ENCODE data around the gene LRFN3. TPM values are rescaled to one million over a fixed set of nuclear protein-coding genes. Genes with fewer than 3 reads are reported as not detected.

The LRFN3 gene
- total RNA-seq, 1 experiment from 2014 or later, result 20.6 TPM

DNA sequence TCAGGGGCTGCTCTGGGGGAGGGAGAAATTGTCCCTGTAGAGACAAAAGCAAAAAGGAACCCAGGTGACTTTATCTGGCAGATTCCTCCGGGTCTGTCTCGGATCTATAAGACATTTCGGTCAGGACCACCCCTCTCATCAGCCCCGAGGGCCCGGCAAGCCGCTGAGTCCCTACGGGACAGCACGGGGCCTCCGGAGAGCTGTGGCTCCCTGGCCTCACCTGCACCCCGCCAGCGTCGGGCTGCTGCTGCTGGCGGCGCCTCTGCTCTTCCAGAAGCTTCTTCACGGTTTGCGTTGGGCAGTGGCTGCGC, 37.7 kb upstream of the LRFN3 start (continued):
- TF ChIP-seq, protein P1, sequence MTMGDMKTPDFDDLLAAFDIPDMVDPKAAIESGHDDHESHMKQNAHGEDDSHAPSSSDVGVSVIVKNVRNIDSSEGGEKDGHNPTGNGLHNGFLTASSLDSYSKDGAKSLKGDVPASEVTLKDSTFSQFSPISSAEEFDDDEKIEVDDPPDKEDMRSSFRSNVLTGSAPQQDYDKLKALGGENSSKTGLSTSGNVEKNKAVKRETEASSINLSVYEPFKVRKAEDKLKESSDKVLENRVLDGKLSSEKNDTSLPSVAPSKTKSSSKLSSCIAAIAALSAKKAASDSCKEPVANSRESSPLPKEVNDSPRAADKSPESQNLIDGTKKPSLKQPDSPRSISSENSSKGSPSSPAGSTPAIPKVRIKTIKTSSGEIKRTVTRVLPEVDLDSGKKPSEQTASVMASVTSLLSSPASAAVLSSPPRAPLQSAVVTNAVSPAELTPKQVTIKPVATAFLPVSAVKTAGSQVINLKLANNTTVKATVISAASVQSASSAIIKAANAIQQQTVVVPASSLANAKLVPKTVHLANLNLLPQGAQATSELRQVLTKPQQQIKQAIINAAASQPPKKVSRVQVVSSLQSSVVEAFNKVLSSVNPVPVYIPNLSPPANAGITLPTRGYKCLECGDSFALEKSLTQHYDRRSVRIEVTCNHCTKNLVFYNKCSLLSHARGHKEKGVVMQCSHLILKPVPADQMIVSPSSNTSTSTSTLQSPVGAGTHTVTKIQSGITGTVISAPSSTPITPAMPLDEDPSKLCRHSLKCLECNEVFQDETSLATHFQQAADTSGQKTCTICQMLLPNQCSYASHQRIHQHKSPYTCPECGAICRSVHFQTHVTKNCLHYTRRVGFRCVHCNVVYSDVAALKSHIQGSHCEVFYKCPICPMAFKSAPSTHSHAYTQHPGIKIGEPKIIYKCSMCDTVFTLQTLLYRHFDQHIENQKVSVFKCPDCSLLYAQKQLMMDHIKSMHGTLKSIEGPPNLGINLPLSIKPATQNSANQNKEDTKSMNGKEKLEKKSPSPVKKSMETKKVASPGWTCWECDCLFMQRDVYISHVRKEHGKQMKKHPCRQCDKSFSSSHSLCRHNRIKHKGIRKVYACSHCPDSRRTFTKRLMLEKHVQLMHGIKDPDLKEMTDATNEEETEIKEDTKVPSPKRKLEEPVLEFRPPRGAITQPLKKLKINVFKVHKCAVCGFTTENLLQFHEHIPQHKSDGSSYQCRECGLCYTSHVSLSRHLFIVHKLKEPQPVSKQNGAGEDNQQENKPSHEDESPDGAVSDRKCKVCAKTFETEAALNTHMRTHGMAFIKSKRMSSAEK (CRISPR knock-in tag; IDR thresholded peaks at IDR 0.05; ENCODE audit: borderline replicate concordance), result no peak
- TF ChIP-seq, protein P2, sequence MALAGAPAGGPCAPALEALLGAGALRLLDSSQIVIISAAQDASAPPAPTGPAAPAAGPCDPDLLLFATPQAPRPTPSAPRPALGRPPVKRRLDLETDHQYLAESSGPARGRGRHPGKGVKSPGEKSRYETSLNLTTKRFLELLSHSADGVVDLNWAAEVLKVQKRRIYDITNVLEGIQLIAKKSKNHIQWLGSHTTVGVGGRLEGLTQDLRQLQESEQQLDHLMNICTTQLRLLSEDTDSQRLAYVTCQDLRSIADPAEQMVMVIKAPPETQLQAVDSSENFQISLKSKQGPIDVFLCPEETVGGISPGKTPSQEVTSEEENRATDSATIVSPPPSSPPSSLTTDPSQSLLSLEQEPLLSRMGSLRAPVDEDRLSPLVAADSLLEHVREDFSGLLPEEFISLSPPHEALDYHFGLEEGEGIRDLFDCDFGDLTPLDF (CRISPR knock-in tag; IDR thresholded peaks at IDR 0.05), result no peak
- TF ChIP-seq, protein P3, sequence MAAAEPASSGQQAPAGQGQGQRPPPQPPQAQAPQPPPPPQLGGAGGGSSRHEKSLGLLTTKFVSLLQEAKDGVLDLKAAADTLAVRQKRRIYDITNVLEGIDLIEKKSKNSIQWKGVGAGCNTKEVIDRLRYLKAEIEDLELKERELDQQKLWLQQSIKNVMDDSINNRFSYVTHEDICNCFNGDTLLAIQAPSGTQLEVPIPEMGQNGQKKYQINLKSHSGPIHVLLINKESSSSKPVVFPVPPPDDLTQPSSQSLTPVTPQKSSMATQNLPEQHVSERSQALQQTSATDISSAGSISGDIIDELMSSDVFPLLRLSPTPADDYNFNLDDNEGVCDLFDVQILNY (CRISPR knock-in tag; IDR thresholded peaks at IDR 0.05), result no peak
- TF ChIP-seq PRRX2 (CRISPR knock-in tag; IDR thresholded peaks at IDR 0.05), result no peak
- TF ChIP-seq, protein P4, sequence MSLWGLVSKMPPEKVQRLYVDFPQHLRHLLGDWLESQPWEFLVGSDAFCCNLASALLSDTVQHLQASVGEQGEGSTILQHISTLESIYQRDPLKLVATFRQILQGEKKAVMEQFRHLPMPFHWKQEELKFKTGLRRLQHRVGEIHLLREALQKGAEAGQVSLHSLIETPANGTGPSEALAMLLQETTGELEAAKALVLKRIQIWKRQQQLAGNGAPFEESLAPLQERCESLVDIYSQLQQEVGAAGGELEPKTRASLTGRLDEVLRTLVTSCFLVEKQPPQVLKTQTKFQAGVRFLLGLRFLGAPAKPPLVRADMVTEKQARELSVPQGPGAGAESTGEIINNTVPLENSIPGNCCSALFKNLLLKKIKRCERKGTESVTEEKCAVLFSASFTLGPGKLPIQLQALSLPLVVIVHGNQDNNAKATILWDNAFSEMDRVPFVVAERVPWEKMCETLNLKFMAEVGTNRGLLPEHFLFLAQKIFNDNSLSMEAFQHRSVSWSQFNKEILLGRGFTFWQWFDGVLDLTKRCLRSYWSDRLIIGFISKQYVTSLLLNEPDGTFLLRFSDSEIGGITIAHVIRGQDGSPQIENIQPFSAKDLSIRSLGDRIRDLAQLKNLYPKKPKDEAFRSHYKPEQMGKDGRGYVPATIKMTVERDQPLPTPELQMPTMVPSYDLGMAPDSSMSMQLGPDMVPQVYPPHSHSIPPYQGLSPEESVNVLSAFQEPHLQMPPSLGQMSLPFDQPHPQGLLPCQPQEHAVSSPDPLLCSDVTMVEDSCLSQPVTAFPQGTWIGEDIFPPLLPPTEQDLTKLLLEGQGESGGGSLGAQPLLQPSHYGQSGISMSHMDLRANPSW (CRISPR knock-in tag; conservative IDR thresholded peaks at IDR 0.05; ENCODE audit: low read depth), result no peak
- no peak for TF ChIP-seq ESRRA (CRISPR knock-in tag; IDR thresholded peaks at IDR 0.05; ENCODE audit: borderline replicate concordance)
- no peak for TF ChIP-seq JUN (CRISPR knock-in tag; IDR thresholded peaks at IDR 0.05)

DNA sequence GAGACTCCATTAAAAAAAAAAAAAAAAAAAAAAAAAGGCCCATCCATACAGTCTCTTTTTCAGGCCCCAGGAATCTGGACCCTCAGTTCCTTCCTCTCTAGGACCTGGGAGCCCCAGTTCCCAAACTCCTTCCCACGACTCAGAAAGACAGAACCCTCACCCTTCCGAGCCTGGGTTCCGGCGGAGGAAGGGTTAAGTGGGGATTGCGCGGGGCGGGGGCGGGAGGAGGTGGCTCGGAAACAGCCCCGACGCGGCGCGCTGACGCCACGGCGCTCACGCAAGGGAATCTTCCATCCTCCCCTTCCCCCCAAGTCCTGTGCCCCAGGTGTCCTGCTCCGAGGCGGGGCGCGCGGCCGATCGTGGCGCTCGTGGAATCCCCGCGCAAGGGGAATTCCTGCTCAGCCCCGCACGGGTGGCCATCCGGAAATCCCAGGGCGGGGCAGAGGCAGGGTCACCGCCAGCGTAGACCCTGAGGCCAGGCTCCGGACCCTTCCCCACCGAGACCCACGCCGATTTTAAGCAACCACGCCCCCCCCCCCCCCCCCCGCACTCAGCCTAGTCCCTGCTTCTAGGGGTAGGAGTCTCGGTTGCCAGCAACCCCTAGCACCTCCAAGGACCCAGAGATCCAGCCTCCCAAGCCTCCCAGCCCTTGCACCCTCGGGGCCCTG, 36.5 kb upstream of the LRFN3 start:
- peaks cover 19% of the 10 kb centered on the region for H3K36me3 Mint-ChIP-seq
- ChIA-PET CTCF (interaction anchor here (1.3 kb wide), 1 partner anchor 77 kb away, joined by 3 read pairs; no protein-coding TSS in a partner anchor), POLR2A (interaction anchor here (0.6 kb wide), 1 partner anchor 31 kb away, joined by 5 read pairs; no protein-coding TSS in a partner anchor)
- H3K27ac Mint-ChIP-seq, result peak overlapping the region; percentile 80; the same call in 1 of the 2 replicates
- H3K9me3 Mint-ChIP-seq, result no peaks in the 10 kb centered on the region
- ATAC-seq (peak; percentile 6), DNase-seq (ENCODE audit: low spot score) (peak; percentile 60)
- H3K27me3 Mint-ChIP-seq (ENCODE audit: low read depth), result peaks cover 18% of the 10 kb centered on the region
- H3K4me1 Mint-ChIP-seq, result peaks cover 18% of the 10 kb centered on the region
- peak overlapping the region; percentile 93 for H3K4me3 Mint-ChIP-seq
- TF ChIP-seq IRF2 (CRISPR knock-in tag; IDR thresholded peaks at IDR 0.05; ENCODE audit: borderline replicate concordance, low read depth), result no peak
- no peak for TF ChIP-seq ELF4 (CRISPR knock-in tag; IDR thresholded peaks at IDR 0.05; ENCODE audit: low read depth)
- TF ChIP-seq, protein P5, sequence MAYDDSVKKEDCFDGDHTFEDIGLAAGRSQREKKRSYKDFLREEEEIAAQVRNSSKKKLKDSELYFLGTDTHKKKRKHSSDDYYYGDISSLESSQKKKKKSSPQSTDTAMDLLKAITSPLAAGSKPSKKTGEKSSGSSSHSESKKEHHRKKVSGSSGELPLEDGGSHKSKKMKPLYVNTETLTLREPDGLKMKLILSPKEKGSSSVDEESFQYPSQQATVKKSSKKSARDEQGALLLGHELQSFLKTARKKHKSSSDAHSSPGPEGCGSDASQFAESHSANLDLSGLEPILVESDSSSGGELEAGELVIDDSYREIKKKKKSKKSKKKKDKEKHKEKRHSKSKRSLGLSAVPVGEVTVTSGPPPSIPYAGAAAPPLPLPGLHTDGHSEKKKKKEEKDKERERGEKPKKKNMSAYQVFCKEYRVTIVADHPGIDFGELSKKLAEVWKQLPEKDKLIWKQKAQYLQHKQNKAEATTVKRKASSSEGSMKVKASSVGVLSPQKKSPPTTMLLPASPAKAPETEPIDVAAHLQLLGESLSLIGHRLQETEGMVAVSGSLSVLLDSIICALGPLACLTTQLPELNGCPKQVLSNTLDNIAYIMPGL (CRISPR knock-in tag; IDR thresholded peaks at IDR 0.05), result 0 out of 2 replicates have a peak, but pooled peaks have one; percentile 50
- TF ChIP-seq SP1 (CRISPR knock-in tag; conservative IDR thresholded peaks at IDR 0.05), result peak; percentile 72
- TF ChIP-seq, protein P6, sequence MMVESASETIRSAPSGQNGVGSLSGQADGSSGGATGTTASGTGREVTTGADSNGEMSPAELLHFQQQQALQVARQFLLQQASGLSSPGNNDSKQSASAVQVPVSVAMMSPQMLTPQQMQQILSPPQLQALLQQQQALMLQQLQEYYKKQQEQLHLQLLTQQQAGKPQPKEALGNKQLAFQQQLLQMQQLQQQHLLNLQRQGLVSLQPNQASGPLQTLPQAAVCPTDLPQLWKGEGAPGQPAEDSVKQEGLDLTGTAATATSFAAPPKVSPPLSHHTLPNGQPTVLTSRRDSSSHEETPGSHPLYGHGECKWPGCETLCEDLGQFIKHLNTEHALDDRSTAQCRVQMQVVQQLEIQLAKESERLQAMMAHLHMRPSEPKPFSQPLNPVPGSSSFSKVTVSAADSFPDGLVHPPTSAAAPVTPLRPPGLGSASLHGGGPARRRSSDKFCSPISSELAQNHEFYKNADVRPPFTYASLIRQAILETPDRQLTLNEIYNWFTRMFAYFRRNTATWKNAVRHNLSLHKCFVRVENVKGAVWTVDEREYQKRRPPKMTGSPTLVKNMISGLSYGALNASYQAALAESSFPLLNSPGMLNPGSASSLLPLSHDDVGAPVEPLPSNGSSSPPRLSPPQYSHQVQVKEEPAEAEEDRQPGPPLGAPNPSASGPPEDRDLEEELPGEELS (CRISPR knock-in tag; IDR thresholded peaks at IDR 0.05), result peak; percentile 42; the same call in 1 of the 2 replicates
- TF ChIP-seq, protein P7, sequence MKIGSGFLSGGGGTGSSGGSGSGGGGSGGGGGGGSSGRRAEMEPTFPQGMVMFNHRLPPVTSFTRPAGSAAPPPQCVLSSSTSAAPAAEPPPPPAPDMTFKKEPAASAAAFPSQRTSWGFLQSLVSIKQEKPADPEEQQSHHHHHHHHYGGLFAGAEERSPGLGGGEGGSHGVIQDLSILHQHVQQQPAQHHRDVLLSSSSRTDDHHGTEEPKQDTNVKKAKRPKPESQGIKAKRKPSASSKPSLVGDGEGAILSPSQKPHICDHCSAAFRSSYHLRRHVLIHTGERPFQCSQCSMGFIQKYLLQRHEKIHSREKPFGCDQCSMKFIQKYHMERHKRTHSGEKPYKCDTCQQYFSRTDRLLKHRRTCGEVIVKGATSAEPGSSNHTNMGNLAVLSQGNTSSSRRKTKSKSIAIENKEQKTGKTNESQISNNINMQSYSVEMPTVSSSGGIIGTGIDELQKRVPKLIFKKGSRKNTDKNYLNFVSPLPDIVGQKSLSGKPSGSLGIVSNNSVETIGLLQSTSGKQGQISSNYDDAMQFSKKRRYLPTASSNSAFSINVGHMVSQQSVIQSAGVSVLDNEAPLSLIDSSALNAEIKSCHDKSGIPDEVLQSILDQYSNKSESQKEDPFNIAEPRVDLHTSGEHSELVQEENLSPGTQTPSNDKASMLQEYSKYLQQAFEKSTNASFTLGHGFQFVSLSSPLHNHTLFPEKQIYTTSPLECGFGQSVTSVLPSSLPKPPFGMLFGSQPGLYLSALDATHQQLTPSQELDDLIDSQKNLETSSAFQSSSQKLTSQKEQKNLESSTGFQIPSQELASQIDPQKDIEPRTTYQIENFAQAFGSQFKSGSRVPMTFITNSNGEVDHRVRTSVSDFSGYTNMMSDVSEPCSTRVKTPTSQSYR (CRISPR knock-in tag; IDR thresholded peaks at IDR 0.05), result peak; percentile 81
- TF ChIP-seq RELA (CRISPR knock-in tag; IDR thresholded peaks at IDR 0.05; ENCODE audit: borderline replicate concordance), result peak; percentile 70; the same call in 1 of the 2 replicates
- TF ChIP-seq, protein P8, sequence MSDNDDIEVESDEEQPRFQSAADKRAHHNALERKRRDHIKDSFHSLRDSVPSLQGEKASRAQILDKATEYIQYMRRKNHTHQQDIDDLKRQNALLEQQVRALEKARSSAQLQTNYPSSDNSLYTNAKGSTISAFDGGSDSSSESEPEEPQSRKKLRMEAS (CRISPR knock-in tag; IDR thresholded peaks at IDR 0.05), result 0 out of 2 replicates have a peak, but pooled peaks have one; percentile 14
- TF ChIP-seq ZBTB21 (CRISPR knock-in tag; IDR thresholded peaks at IDR 0.05; ENCODE audit: borderline replicate concordance), result 0 out of 2 replicates have a peak, but pooled peaks have one; percentile 47
- no peak for TF ChIP-seq SMAD4 (CRISPR knock-in tag; IDR thresholded peaks at IDR 0.05)

All from WTC11 (cell line).